SKM-1 (cell line): ENCODE measurements around the gene TEC.
"Not testable (repeated sequence)": the region's sequence is repeated elsewhere in the genome, so short reads cannot be mapped to it uniquely, and the experiment has no call there.

Source experiments
- DNase-seq: peaks from one replicate; lab custom pipeline; 2025; ENCODE audit not compliant: unreplicated experiment; lab: John Stamatoyannopoulos, UW

TEC gene

DNA sequence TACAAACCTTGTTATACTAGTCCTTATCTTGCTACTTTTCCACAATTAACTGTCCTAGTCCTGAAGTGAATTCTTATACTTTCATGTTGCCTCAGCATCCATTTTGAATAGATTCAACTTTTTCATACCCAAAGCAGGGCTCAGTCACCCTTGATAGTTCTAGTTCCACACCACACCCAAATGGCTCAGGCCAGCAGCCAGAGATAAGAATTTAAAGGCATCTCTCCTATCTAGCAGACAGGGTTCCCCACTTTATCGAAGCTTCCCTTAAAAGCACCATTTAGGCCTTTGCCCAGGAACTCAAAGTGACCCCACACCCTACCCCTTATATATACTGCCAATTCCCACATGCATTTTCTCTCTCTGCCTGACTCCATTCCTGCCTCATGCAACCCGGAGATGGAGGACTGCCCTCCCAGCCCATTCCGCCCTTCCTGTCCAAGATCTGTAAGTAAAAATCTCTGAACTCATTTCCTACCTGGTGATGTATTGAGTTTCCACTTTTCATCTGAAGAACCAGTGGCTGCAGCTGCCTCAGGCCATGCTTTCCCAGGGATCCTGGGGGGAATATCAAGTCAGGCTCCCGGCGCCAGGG, 71.9 kb downstream of the TEC start:
- no peak for DNase-seq

DNA sequence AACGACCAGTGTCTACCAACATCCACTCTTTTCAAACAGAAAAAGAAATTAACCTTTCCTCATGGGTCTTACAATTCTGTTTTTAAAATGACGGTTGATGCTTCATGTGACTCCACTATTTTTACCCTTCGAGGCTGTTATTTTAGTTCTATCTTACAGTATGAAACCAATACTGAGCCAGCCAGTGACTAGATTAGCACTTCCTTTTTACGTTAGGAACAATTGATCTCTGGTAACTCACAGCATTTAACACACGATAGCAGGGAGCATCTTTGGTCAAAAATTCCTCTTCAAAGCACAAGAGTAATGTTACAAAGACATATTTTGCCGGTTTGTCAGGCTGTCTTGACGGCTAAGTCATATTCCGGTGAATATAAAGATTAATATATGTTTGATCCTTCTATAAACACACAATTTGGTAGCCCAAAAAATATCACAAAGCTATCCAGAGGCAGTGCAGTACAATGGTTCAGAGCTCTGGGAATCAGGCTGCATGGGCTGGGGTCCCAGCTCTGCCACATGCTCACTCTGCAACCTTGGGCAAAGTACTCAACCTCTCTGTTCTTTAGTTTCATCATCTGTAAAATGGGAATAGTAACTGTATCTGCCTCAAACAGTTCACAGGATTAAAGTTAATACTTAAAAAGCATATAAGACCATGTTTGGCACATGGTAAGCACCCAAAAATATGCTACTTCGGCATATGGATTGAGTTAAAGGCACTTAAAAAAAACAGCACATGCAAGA, 72.7 kb downstream of the TEC start:
- no peak for DNase-seq

DNA sequence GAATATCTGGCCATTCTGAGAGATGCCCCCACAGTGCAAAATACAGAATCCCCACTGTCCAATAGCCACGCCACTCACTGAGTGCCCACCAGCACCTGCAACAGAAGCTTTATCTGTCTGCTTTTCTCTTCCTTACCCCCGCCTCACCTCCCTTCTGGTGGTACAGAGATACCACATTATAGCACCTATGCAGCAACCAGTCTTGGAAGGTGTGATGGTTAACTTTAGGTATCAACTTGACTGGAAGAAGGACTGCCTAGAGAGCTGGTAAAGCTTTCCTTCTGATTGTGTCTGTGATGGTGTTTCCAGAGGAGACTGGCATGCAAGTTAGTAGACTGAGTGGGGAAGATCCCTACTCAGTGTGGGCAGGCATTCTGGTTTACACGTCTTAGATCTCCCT, 73.8 kb downstream of the TEC start:
- no peak for DNase-seq

DNA sequence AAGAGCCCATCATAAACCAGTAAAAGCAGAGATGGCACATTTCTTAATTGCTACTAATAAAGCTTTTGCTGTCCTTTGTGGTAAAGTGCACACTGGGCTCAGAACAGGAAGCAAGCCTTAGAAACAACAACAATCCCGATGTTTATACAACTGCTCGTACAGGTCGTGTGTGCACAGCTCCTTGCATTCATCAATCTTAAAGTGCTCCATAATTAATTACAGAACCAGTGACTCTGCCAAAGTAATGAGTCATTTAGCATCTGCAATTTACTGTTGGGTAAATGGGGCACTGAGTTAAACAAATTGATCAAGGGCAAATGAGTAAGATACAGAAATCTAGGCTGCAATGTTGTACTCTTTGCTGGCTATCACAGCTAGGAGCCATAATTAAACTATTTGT, 74.3 kb downstream of the TEC start:
- no peak for DNase-seq

DNA sequence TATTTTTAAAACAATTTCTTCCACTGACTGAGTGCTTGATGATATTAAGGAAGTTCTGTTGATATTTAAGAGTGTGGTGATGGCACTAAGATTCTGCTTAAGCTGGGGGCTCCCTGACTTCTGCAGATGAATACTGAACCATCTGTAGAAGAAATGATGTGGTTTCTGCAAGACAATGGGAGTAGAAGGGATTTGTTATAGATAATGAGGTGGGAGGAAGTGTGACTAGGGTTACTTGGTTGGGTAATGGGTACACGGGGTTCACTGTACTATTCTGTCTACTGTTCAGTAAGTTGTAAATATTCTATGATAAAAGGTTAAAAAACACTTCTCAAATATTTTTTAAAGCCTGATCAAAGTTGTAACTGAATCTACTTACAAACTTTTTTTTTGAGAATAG, 74.7 kb downstream of the TEC start:
- DNase-seq, result peak; percentile 29

DNA sequence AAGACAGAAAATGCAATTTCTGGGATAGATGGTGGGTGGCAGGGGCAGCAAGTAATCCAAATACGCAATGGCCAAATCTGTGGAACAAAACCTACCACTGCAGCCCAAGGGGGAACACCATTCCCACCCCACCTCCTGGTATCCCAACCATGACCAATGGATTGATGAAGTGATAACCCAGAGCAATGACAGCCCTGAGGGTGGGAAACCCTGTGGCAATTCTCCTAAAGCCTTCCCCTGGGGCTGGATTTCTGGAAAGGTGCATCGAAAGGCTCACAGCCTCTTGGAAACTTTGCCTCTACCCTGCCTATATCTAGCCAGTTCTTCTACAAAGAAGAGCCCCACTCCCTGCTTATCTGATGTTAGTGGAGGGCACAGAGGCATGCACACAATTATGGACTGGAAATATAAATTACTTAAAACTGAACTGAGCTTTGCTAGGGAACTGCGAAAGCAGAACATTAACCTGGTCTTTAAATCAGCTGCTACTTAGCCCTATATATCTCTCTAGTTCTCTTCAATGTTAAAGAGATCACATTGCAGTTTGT, 75.6 kb downstream of the TEC start:
- no peak for DNase-seq

DNA sequence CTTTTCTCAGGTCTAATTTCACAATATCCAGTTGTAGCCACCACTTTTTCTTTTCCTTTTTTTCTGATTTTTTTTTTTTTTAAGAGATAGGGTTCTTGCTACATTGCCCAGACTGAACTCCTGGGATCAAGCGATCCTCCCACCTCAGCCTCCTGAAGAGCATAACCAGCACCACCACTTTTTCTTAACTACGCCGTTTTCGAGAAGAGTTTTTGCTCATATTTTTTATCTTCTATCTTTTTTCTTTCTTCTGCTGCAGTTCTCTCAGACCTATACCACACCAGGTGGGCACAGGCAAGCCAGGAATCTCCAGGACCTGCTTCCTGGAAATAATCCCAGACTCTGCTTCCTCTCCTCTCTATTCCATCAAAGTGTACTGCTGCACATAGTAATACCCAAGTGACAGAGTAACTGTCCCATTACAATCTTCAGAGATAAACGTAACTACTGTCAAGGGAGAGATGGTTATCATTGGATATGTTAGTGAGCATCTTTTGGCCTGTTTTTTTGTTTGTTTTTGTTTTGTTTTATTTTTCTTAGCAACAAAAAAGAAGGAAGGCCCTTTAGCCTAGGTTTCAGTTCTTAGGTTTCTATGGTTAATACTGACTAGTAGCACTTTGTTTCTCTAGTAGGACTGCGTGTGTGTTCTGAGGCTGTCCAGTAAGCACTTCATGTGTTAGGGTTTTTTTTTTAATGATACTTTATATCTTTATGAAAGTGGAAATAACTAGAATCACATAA, 76.4 kb downstream of the TEC start:
- DNase-seq, result no peak

DNA sequence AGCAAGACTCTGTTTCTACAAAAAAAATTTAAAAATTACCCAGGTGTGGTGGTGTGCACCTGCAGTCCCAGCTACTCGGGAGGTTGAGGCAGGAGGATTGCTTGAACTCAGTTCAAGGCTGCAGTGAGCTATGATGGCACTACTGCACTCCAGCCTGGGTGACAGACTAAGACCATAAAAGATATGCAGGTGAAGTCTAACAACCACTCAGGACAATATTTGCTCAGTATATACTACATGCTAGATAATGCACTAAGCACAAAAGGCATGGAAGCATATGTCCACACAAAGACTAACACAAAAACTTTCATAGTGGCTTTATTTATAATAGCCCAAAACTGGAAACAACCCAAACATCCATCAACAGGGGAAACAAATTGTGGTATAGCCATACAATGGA, 77.9 kb downstream of the TEC start:
- DNase-seq, result no peak

DNA sequence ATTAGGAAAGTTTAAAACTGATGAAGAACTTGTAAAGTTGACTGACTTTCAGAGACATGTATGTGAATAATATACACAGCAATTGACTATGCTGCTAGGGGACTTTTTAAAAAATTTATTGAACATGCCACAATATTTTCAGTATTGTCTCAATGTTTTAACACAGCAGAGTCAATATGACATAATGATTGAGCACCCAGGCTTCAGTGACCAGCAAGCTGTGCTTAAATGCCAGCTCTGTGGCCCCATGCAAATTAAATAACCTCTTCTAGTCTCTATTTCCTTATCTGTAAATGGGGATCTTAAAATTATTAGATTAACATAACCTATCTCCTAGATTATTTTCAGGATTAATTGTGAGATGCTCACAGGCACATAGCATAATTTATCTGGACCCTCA, 78.8 kb downstream of the TEC start:
- DNase-seq, result no peak

DNA sequence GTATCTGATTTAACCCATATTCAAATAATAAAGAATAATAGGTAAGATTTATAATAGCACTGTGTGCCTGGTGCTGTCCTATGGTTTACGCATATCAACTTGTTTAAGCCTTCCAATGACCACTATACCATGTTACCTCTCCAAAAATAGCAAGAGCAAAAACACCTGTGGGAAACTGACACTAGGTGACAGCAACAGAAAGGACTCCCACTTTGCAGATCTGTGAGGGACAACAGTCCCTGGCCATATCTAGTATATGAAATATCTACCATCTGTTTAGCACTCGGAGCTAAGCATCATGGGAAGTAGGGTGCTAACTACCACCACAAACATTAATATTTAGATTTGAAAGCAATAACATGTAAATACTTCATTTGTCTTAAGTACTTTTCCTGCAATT, 79.9 kb downstream of the TEC start:
- DNase-seq, result no peak

DNA sequence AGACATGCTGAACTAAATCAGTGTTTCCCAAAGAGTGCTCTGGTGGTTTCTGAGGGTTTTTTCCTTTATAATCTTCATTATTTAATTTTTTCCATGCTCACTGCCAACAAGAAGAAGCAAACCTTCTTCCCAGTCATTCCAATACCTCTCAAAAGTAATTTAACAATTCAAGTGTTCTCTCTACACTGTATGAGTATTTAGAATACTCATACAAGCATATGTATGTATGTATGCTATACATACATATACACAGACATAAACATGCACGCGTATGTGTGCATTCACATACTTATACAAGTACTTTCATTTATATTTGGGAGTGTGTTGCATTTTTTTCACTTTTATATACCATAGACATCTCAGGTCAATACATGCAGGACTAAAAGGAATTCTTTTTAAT, 81.2 kb downstream of the TEC start:
- DNase-seq, result no peak

DNA sequence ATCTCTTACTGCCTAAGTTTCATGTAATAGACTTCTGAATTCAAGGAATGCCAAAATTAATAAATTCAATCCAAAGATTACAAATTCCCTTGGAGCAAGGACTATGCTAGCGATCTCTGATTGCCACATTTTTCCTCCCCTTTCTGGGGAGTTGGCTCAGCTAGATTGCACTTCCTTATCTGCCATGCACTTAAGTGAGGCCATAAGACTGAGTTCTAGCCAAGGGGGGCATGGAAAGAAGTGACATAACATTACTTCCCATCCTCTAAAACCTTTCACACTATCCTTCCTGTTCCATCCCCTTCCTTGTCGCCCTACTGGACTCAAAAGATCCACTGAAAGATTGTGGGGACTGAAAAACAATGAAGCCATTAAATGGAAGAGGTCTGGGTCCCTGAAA, 81.8 kb downstream of the TEC start:
- peak; percentile 36 for DNase-seq

DNA sequence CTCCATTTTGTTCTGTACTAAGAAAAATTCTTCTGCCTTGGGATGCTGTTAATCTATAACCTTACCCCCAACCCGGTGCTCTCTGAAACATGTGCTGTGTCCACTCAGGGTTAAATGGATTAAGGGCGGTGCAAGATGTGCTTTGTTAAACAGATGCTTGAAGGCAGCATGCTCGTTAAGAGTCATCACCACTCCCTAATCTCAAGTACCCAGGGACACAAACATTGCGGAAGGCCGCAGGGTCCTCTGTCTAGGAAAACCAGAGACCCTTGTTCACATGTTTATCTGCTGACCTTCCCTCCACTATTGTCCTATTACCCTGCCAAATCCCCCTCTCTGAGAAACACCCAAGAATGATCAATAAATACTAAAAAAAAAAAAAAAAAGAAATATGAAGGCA, 82.6 kb downstream of the TEC start:
- DNase-seq, result not testable (repeated sequence)

DNA sequence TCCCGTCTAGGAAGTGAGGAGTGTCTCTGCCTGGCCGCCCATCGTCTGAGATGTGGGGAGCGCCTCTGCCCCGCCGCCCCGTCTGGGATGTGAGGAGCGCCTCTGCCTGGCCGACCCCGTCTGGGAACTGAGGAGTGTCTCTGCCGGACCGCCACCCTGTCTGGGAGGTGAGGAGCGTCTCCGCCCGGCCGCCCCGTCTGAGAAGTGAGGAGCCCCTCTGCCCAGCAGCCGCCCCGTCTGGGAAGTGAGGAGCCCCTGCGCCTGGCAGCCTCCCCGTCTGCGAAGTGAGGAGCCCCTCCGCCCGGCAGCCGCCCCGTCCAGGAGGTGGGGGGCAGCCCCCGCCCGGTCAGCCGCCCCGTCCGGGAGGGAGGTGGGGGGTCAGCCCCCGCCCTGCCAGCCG, 83.2 kb downstream of the TEC start:
- DNase-seq, result not testable (repeated sequence)

DNA sequence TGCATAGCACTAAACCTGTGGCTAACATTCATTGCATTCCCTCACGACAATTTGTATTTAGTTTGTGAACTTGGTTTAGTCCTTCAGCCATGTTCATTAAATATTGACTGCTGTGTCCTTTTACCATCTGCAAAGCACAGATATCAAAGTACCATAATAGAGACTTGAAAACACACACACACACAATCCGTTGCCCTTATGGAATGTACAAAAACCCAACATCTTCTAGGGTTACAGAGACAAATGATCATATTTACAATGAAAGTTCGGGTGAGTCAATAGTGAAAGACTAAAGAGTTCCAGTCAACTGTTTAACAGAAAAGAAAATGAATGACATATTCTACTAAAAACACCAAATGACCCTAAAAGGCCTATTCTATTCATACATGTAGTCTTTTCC, 84.8 kb downstream of the TEC start:
- no peak for DNase-seq

DNA sequence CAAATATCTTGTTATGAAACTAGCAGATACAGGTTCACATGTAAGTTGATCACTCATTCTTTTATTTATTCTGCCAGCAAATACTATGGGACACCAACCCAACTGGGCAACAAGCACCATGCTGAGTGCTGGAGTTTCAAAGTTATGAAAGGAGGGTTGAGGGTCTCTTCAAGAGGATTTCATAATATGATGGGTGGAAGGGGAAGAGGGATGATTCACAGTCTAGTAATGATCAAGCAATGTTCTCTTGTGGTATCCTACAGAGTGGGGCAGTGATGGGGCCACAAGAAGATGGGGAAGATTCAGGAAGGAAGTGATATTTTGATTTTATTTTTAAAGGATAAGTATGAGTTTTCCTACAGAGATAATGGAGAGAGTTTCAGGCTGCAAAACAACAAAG, 89.4 kb downstream of the TEC start:
- DNase-seq, result no peak

DNA sequence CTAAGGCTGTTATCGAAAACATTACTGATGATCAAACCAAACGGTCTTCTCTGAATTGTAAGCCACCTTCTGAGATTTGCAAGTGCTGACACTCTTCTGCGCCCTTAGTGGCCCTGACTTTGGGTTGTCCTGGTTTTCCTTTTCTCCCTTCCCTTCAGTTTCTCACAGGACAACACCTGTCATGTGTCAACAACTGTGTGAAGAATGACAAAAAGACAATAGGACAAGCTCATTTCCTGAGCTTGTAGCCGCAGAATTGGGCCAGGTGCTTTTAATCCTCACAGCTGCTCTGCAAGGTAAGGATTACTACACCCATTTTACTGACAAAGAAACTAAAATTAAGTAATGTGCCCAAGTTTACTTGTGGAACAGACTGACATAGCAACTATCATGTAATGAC, 90.7 kb downstream of the TEC start:
- no peak for DNase-seq

DNA sequence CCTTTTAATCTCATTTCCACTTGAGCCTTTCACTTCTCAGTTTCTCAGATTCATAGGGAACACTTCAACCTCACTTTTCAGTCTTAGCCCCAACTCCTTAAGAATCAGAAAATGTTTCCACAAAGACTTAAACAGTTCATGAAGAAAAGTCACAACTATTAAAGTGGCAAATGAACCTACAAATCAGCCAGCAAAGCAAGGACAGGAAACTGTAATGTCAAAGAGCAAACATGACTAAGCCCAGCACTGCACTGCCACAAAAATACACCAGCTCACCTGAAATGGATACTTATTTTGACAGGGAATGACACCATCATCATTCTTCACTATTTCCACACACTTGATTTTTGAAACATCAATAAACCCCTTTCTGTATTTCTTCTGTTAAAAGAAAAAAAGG, 93.8 kb downstream of the TEC start:
- no peak for DNase-seq

DNA sequence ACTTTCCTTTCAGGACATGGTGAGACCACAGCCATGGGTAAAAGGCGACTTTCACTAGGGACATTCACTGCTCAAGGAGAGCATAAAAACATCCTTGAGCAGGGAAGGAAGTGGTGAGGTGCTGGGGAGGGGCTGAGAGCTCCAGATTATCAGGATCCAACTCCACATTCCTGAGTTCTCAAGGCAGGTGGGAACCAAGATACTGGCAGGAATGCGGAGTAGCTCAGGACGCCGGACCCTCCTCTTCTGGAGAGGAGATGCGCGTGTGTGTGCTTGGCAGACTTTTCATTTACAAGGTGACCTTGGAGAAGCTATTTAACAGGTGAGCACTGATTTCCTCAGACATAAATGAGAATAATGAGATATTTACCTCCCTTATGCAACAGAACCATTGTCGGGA, 94.3 kb downstream of the TEC start:
- no peak for DNase-seq

DNA sequence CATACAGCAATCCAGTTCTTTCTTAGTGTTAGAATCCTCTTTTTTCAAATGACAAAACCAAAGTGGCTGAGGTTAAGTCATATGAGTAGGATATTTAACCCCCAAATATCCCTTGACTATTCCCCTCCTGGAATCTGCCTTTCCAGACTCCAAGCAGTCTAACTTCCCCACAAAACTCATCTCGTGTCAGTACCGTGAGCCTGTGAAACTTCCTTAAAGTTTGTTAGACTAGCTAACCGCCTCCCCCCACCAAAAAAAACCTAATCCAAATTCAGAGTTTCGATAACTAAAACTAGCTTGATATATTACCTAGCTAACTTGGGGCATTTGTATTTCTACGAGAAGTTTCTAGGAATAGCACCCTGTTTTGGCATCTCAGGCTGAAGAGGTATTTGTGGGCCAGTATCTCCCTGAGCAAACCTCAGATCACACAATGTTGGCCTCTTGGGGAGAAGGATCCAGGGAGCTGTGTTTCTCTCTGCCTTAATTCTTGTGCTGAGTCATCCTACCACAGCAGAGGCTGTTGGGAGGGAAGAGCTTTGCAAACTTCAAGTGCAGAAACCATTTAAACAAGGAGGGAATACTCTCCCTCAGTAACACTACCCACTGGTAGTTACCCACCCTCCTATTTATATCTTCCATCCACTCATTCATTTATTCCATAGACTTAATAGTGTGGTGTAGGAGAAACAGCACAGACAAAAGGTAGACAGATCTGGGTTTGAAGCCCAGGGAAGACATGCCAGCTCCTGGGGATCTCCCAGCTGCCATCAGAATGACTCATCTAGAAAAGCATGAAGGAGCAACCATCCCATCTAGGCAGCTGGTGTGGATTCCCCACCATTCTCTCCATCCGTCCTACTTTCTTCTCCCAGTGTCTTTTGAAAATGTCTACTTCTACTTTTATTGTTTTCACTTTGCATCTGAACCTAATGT, 96.3 kb downstream of the TEC start:
- DNase-seq, result no peak

DNA sequence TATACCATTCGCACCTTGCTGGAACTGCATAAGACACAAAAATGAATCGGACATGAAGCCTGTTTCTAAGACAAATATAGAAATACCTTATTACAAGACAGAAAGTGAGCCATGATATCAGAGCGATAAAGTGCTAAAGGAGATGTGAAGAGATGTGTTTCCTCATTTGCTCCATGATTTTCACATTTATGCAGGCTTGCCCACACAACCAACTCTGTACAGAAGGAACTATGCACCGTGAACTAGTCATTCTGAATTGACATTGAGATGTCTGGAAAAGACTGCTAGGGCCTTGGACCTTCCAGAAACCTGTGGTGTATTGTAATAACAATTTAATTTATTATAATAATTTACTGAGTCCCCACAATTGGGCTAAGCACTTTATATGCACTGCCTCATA, 97.0 kb downstream of the TEC start:
- DNase-seq, result no peak
